GM12891 (cell line): ENCODE data around the gene PDS5B.

Source experiments
- PAX5 ChIP-seq: IDR thresholded peaks from 2 replicates; pipeline ENCODE4 v1.6.1; 2011; ENCODE audit warnings: low read length, moderate library complexity, mild to moderate bottlenecking; ENCODE audit not compliant: insufficient read depth, severe bottlenecking
- POLR2A ChIP-seq: IDR thresholded peaks from 2 replicates; pipeline ENCODE4 v1.6.1; 2011; ENCODE audit warnings: low read depth, low read length, control low read depth
- POLR2AphosphoS5 ChIP-seq: IDR thresholded peaks from 2 replicates; pipeline ENCODE4 v1.6.1; 2011; ENCODE audit warnings: low read depth, low read length, control low read depth
- SPI1 ChIP-seq: IDR thresholded peaks from 2 replicates; pipeline ENCODE4 v1.6.1; 2011; ENCODE audit warnings: low read depth, low read length, control low read depth
- TAF1 ChIP-seq: IDR thresholded peaks from 2 replicates; pipeline ENCODE4 v1.6.1; 2011; ENCODE audit warnings: low read depth, low read length, control low read depth

DNA sequence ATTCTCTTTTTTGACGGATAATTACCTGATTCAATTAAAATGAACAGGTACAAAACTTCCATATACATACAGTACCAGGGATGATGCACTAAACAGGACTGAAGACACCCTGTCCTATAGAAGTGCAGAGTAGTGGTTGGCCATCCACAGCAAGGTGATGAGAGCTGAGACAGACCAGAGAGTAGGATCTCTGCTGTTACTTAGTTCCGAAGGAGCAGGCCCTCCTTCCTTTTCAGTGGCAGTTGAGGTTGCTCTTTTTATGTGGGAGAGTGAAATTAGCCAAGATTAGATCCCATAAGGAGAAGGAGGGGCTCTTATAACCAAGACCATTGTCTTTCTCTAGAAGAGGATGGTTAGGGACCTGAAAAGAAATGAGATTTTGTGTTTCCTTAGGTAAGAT, 4.0 kb downstream of the PDS5B start:
- TF ChIP-seq POLR2A (no peak), TAF1 (no peak), SPI1 (no peak), POLR2AphosphoS5 (no peak), PAX5 (no peak)
